ENCODE results near the gene FIZ1.

DNA sequence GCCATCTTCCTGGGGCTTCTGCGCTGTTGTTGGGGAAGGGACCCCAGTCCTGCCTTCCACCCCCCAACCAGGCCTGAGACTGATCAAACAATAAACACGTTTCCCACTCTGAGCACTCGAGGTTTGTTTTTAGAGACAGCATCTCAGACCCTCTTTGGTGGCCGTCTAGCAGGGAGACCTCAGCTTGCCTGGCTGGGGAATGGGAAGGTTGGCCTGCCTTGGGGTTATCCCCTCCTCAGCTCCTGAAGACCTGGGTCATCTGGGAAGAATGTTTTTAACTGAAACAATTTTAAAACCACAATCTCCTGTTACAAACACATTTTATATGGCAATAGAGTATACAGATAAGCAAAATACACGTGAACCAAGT is 46.2 kb upstream of the FIZ1 start:
- no peak for TF ChIP-seq EZH2 (IDR thresholded peaks at IDR 0.05; ENCODE audit: insufficient read depth, poor library complexity, severe bottlenecking)
- TF ChIP-seq EZH2phosphoT487 (IDR thresholded peaks at IDR 0.05; ENCODE audit: insufficient read depth, low read depth), result no peak

Measured in GM23248 (cell line).